SU-DHL-6 (cell line): ENCODE results near the gene WDTC1.

Source experiments
- H2AFZ ChIP-seq: fragments of 200-600 bp; sonication (generic); 2 replicates; pipeline ENCODE4 v1.6.1; 2014; ENCODE audit warnings: low read depth, mild to moderate bottlenecking, moderate library complexity, mixed read lengths, antibody characterized with exemption, low read length; ENCODE audit not compliant: severe bottlenecking
- H3F3A ChIP-seq: fragments of 200-600 bp; shearing (Covaris generic); 2 replicates; pipeline ENCODE4 v1.6.0; 2016; ENCODE audit warnings: antibody characterized with exemption, mild to moderate bottlenecking; ENCODE audit not compliant: insufficient read depth
- H3K27ac ChIP-seq: fragments of 200-600 bp; sonication (generic); 2 replicates; pipeline ENCODE4 v1.5.1; 2016; ENCODE audit warnings: low read depth, mild to moderate bottlenecking, low read length, moderate library complexity, mixed read lengths
- H3K27me3 ChIP-seq: fragments of 200-600 bp; sonication (generic), shearing (Covaris generic); 2 replicates; pipeline ENCODE4 v1.6.0; 2014; ENCODE audit warnings: mild to moderate bottlenecking, low read length
- H3K36me3 ChIP-seq: fragments of 200-600 bp; sonication (generic); 2 replicates; pipeline ENCODE4 v1.6.1; 2014; ENCODE audit warnings: mild to moderate bottlenecking, low read length, mixed read lengths
- H3K4me2 ChIP-seq: fragments of 300-600, 200-600 bp; shearing (Covaris generic), sonication (generic); 2 replicates; pipeline ENCODE4 v1.6.0; 2014; ENCODE audit warnings: low read length, low read depth, mild to moderate bottlenecking; ENCODE audit not compliant: poor library complexity, severe bottlenecking
- H3K4me3 ChIP-seq: fragments of 200-600 bp; sonication (generic); 2 replicates; pipeline ENCODE4 v1.5.1; 2014; ENCODE audit warnings: antibody characterized with exemption, low read length, mild to moderate bottlenecking, mixed read lengths; ENCODE audit not compliant: insufficient read depth, poor library complexity, severe bottlenecking
- H3K79me2 ChIP-seq: fragments of 200-600 bp; sonication (generic); 2 replicates; pipeline ENCODE4 v1.6.1; 2014; ENCODE audit warnings: mild to moderate bottlenecking, low read length, moderate library complexity; ENCODE audit not compliant: insufficient read depth
- H3K9ac ChIP-seq: fragments of 200-600 bp; sonication (generic); 2 replicates; pipeline ENCODE4 v1.7.0; 2014; ENCODE audit warnings: mild to moderate bottlenecking, low read length
- H3K9me2 ChIP-seq: fragments of 200-600 bp; sonication (generic); replicated peaks from 2 replicates; pipeline ENCODE4 v1.6.1; 2014; ENCODE audit warnings: low read length; ENCODE audit not compliant: insufficient read depth
- H3K9me3 ChIP-seq: fragments of 200-600 bp; sonication (generic); 2 replicates; pipeline ENCODE4 v1.6.1; 2014; ENCODE audit warnings: low read length, mixed read lengths; ENCODE audit not compliant: insufficient read depth
- H4K20me1 ChIP-seq: fragments of 200-600 bp; sonication (generic); 2 replicates; pipeline ENCODE4 v1.6.1; 2014; ENCODE audit warnings: low read depth, mild to moderate bottlenecking, antibody characterized with exemption, low read length, moderate library complexity, mixed read lengths
- CTCF ChIP-seq: fragments of 200-600 bp; sonication (generic); IDR thresholded peaks from one replicate; pipeline ENCODE4 v1.5.1; 2017; ENCODE audit warnings: antibody characterized with exemption, mild to moderate bottlenecking, low read length, moderate library complexity; ENCODE audit not compliant: insufficient read depth, poor library complexity, severe bottlenecking
- EZH2phosphoT487 ChIP-seq: fragments of 200-600 bp; sonication (generic), shearing (Covaris generic); conservative IDR thresholded peaks from 2 replicates; pipeline ENCODE4 v1.6.1; 2018; ENCODE audit warnings: mild to moderate bottlenecking, antibody characterized with exemption, low read length, moderate library complexity, mixed read lengths

Gene WDTC1

DNA sequence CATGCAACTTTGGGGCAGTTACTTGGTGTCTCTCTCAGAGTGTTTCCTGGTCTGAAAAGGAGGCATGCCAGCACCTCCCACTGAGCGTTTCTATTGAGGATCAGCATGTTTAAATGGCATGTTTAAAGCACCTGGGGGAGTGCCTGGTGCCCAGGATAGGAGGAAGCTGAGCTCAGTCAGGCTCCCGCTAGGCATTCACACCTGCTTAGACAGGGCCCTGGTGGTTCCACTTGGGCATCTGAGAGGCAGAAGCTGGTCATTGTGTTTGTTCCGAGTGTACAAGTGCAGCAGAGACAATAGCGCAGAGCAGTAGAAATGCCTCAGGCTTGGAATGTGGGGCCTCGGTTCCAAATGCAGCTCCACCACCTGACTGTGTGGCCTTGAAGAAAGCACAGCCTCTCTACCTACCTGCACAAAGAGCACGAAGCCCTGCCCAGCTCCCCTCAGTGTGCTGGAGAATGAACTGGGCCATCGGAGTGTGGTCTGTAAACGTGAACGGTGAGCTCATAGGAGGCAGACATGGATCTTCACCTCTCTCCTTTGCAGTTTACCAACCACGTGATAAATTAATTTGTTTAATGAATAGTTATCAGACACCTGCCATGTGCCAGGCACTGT is 67.3 kb downstream of the WDTC1 start:
- no peak overlapping the region for H3K4me3 ChIP-seq
- no peaks in the 10 kb centered on the region for H3K9me2 ChIP-seq
- no peaks in the 10 kb centered on the region for H3K79me2 ChIP-seq
- H3K9me3 ChIP-seq, result no peaks in the 10 kb centered on the region
- H3K27ac ChIP-seq, result no peak overlapping the region
- H3K27me3 ChIP-seq, result no peaks in the 10 kb centered on the region
- no peaks in the 10 kb centered on the region; the same call in 1 of the 2 replicates for H3K36me3 ChIP-seq
- H3K9ac ChIP-seq, result no peak overlapping the region
- no peak overlapping the region for H3K4me2 ChIP-seq
- H3F3A ChIP-seq, result no peaks in the 10 kb centered on the region
- no peaks in the 10 kb centered on the region for H4K20me1 ChIP-seq
- H2AFZ ChIP-seq, result no peak overlapping the region
- TF ChIP-seq EZH2phosphoT487 (no peak), CTCF (no peak)

- Histone ChIP-seq H4K20me1 (no peaks in the 10 kb centered on the region), H3K9ac (no peak overlapping the region), H3K36me3 (no peaks in the 10 kb centered on the region), H2AFZ (no peak overlapping the region), H3K4me2 (no peak overlapping the region), H3K9me3 (no peaks in the 10 kb centered on the region), H3F3A (no peaks in the 10 kb centered on the region), H3K4me3 (no peak overlapping the region), H3K27me3 (no peaks in the 10 kb centered on the region), H3K79me2 (no peaks in the 10 kb centered on the region), H3K9me2 (no peaks in the 10 kb centered on the region), H3K27ac (no peak overlapping the region)
- TF ChIP-seq EZH2phosphoT487 (no peak), CTCF (no peak)
Measured at GRCh38 chr1:27302612-27303011, 68.2 kb downstream of the WDTC1 start.

GRCh38 chr1:27303509-27303908 is 69.1 kb downstream of the WDTC1 start:
- no peaks in the 10 kb centered on the region for H3K27me3 ChIP-seq
- TF ChIP-seq CTCF, result no peak
- no peak for TF ChIP-seq EZH2phosphoT487
- no peak overlapping the region for H3K27ac ChIP-seq
- no peaks in the 10 kb centered on the region for H3F3A ChIP-seq
- no peak overlapping the region for H3K9ac ChIP-seq
- no peaks in the 10 kb centered on the region for H3K36me3 ChIP-seq
- H2AFZ ChIP-seq, result no peak overlapping the region
- H3K9me3 ChIP-seq, result no peaks in the 10 kb centered on the region
- H3K4me3 ChIP-seq, result no peak overlapping the region
- no peaks in the 10 kb centered on the region for H3K79me2 ChIP-seq
- H4K20me1 ChIP-seq, result no peaks in the 10 kb centered on the region
- H3K4me2 ChIP-seq, result no peak overlapping the region
- no peaks in the 10 kb centered on the region for H3K9me2 ChIP-seq
